ENCODE measurements around the gene TMEM92. TPM values are rescaled to one million over a fixed set of nuclear protein-coding genes. Genes with fewer than 3 reads are reported as not detected.
A peak's percentile ranks its signal among the peaks of the same experiment; 100 is the strongest.

Gene TMEM92
- total RNA-seq, 4 donors from 2014 or later = 0.12 to 0.76 TPM; not detected in 2

GRCh38 chr17:50272711-50273653, 1.3 kb upstream of the TMEM92 start:
- peaks cover 15 to 70% (median 18%) of the 10 kb centered on the region in 3 donors for H3K4me1 ChIP-seq
- peaks cover 0 to 32% (median 0%) of the 10 kb centered on the region in 4 donors for H3K27me3 ChIP-seq
- TF ChIP-seq, protein P1, sequence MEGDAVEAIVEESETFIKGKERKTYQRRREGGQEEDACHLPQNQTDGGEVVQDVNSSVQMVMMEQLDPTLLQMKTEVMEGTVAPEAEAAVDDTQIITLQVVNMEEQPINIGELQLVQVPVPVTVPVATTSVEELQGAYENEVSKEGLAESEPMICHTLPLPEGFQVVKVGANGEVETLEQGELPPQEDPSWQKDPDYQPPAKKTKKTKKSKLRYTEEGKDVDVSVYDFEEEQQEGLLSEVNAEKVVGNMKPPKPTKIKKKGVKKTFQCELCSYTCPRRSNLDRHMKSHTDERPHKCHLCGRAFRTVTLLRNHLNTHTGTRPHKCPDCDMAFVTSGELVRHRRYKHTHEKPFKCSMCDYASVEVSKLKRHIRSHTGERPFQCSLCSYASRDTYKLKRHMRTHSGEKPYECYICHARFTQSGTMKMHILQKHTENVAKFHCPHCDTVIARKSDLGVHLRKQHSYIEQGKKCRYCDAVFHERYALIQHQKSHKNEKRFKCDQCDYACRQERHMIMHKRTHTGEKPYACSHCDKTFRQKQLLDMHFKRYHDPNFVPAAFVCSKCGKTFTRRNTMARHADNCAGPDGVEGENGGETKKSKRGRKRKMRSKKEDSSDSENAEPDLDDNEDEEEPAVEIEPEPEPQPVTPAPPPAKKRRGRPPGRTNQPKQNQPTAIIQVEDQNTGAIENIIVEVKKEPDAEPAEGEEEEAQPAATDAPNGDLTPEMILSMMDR (IDR thresholded peaks at IDR 0.05) = peak; percentile 86 to 98 (median 94)
- no peak for TF ChIP-seq POLR2A (IDR thresholded peaks at IDR 0.05)
- peak overlapping the region; percentile 55 to 86 (median 78) for H3K27ac ChIP-seq
- no peaks in the 10 kb centered on the region for H3K9me3 ChIP-seq
- no peaks in the 10 kb centered on the region for H3K36me3 ChIP-seq
- WGBS, 2 donors = 6 to 8% methylated on average over 20 to 23 of the region's 57 CpGs
- intact Hi-C loops (cut with DNase I) = loop anchor here (5.0 kb wide), 1 partner anchor 71 kb away; the partner anchor contains the start of gene COL1A1
- DNase-seq = no peak
- H3K4me3 ChIP-seq = peak overlapping the region; percentile 46 to 73 (median 60)

DNA sequence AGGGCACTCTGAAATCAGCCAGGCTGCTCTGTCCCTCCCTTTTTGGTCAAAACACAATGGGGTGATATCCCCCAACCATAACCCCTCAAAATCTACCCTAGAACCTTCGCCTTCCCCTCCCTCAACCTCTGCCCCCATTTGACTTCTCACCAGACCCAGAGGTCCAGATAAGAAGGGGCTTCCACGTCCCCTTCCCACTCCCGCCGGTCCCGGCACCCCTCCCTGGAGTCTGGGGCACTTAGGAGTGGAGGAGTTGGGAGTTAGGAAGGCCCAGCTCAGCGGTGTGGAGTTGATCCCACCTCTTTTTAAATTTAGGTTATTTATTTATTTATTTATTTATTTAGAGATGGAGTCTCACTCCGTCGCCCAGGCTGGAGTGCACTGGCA, 619 bp upstream of the TMEM92 start:
- Histone ChIP-seq H3K27me3 (peaks cover 0 to 32% (median 0%) of the 10 kb centered on the region in 4 donors), H3K36me3 (no peaks in the 10 kb centered on the region), H3K27ac (peak overlapping the region in 1 of 4 donors; percentile 85), H3K4me1 (peaks cover 15 to 70% (median 18%) of the 10 kb centered on the region in 3 donors), H3K9me3 (no peaks in the 10 kb centered on the region), H3K4me3 (peak overlapping the region in 2 of 4 donors; percentile 65 to 73)
- no peak for DNase-seq
- WGBS, 2 donors = 66 to 86% methylated on average over 6 to 8 of the region's 8 CpGs
- TF ChIP-seq, protein P1 (IDR thresholded peaks at IDR 0.05) = no peak
- TF ChIP-seq POLR2A (IDR thresholded peaks at IDR 0.05) = no peak
- intact Hi-C loops (cut with DNase I) = loop anchor here (5.0 kb wide), 1 partner anchor 71 kb away; the partner anchor contains the start of gene COL1A1

DNA sequence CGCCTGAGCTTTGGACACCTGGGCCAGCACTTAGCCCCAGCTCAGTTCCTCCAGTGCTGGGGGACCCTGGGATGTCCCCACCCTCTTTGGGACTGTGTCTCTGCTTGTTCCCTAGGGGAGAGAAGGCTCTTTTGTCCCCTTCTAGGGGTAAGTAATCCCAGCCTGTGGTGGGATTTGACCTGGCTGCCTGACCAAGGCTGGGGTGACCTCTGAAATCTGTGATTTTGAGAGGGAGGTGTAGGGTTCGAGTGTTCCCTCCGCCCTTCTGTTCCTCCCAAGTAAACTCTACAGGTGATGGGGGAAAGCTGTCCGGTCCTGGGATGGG, 593 bp downstream of the TMEM92 start:
- intact Hi-C loops (cut with DNase I) = loop anchor here (5.0 kb wide), 1 partner anchor 73 kb away; the partner anchor contains the start of gene COL1A1
- H3K4me3 ChIP-seq = peak overlapping the region in 1 of 4 donors; percentile 32
- 57 to 71% methylated on average over 2 to 4 of the region's 4 CpGs for WGBS, 2 donors
- H3K36me3 ChIP-seq = no peaks in the 10 kb centered on the region
- DNase-seq = no peak
- peaks cover 15 to 72% (median 18%) of the 10 kb centered on the region in 3 donors for H3K4me1 ChIP-seq
- peaks cover 0 to 32% (median 0%) of the 10 kb centered on the region in 4 donors for H3K27me3 ChIP-seq
- no peaks in the 10 kb centered on the region for H3K9me3 ChIP-seq
- no peak for TF ChIP-seq POLR2A (IDR thresholded peaks at IDR 0.05)
- TF ChIP-seq, protein P1 (IDR thresholded peaks at IDR 0.05) = no peak
- no peak overlapping the region for H3K27ac ChIP-seq

- H3K27ac ChIP-seq = no peak overlapping the region
- DNase-seq = no peak
- intact Hi-C loops (cut with DNase I) = no loop called here
- no peak overlapping the region for H3K4me3 ChIP-seq
- 71% methylated on average over 3 to 7 of the region's 7 CpGs for WGBS, 2 donors
- H3K9me3 ChIP-seq = no peaks in the 10 kb centered on the region
- no peak for TF ChIP-seq POLR2A (IDR thresholded peaks at IDR 0.05)
- TF ChIP-seq, protein P1 (IDR thresholded peaks at IDR 0.05) = no peak
- H3K36me3 ChIP-seq = no peaks in the 10 kb centered on the region
- H3K4me1 ChIP-seq = peaks cover 15 to 70% (median 17%) of the 10 kb centered on the region in 3 donors
- peaks cover 0 to 32% (median 0%) of the 10 kb centered on the region in 4 donors for H3K27me3 ChIP-seq
Observed at GRCh38 chr17:50275279-50275678, 1.0 kb downstream of the TMEM92 start.

Measured in esophagus squamous epithelium (tissue), 5 donors.